SK-N-SH (cell line): ENCODE results near the gene LPGAT1.

ENCODE experiments used
- EP300 ChIP-seq, 2 experiments: IDR thresholded peaks; 2 replicates each; pipeline versions ENCODE4 v1.4.0 to v1.6.1; 2012; ENCODE audit warnings: borderline replicate concordance in 1 of 2, low read depth in 1 of 2, low read length in 1 of 2
- POLR2AphosphoS5 ChIP-seq: IDR thresholded peaks from 2 replicates; pipeline ENCODE4 v1.6.1; 2012; ENCODE audit warnings: low read depth, low read length
- SMC3 ChIP-seq: IDR thresholded peaks from 2 replicates; pipeline ENCODE4 v1.6.1; 2012; ENCODE audit warnings: low read depth, low read length, improper control_type of control experiment
- TAF1 ChIP-seq: IDR thresholded peaks from 2 replicates; pipeline ENCODE4 v1.6.1; 2012; ENCODE audit warnings: low read depth, mild to moderate bottlenecking, low read length, moderate library complexity, borderline replicate concordance
- TCF12 ChIP-seq: IDR thresholded peaks from 2 replicates; pipeline ENCODE4 v1.4.0; 2012
- TF ChIP-seq, protein P1 (sequence below): fragments of 200-600 bp; sonication (generic); IDR thresholded peaks from 2 replicates; pipeline ENCODE4 v1.6.1; 2017; ENCODE audit warnings: antibody characterized with exemption, mild to moderate bottlenecking, moderate library complexity

DNA sequence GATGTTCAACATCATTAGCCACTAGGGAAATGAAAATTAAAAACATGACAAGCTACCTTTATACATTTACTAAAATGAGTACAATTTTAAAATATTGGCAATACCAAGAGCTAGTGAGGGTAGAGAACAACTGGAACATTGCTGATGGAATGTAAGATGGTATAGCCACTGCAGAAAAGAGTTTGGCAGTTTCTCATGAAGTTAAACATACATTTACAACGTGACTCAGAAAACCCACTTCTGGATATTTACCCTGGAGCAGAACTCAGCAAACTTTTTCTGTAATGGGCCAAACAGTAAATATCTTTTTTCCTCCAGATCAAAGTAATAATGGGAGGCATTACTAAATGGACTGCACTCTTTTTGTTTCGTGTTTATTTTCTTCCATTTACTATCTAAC, 22.1 kb downstream of the LPGAT1 start:
- TF ChIP-seq, protein P1, sequence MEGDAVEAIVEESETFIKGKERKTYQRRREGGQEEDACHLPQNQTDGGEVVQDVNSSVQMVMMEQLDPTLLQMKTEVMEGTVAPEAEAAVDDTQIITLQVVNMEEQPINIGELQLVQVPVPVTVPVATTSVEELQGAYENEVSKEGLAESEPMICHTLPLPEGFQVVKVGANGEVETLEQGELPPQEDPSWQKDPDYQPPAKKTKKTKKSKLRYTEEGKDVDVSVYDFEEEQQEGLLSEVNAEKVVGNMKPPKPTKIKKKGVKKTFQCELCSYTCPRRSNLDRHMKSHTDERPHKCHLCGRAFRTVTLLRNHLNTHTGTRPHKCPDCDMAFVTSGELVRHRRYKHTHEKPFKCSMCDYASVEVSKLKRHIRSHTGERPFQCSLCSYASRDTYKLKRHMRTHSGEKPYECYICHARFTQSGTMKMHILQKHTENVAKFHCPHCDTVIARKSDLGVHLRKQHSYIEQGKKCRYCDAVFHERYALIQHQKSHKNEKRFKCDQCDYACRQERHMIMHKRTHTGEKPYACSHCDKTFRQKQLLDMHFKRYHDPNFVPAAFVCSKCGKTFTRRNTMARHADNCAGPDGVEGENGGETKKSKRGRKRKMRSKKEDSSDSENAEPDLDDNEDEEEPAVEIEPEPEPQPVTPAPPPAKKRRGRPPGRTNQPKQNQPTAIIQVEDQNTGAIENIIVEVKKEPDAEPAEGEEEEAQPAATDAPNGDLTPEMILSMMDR, result no peak
- no peak for TF ChIP-seq TAF1
- no peak for TF ChIP-seq EP300 (IDR thresholded peaks at IDR 0.05; ENCODE audit: borderline replicate concordance in 1 of 2, low read depth in 1 of 2, low read length in 1 of 2)
- no peak for TF ChIP-seq SMC3
- TF ChIP-seq POLR2AphosphoS5, result no peak
- TF ChIP-seq TCF12, result no peak
